OCI-LY7 (cell line): Measurements from ENCODE around the gene DHX15. TPM values are rescaled to one million over a fixed set of nuclear protein-coding genes. Genes with fewer than 3 reads are reported as not detected.

Source experiments
- BruUV-seq: library from RNA; stranded (reverse); fragments of 400-500 nt; replicated peaks from 2 replicates; lab custom pipeline; 2021; lab: Mats Ljungman, UMichigan
- CTCF ChIA-PET: fragments of 300-600 bp; sonication (Branson Sonifier 250); formaldehyde crosslinking; loops from one replicate; lab custom pipeline; 2022; ENCODE audit warnings: antibody characterized with exemption; ENCODE audit not compliant: unreplicated experiment; lab: Charles Lee
- POLR2A ChIA-PET: fragments of 300-600 bp; sonication (Branson Sonifier 250); formaldehyde crosslinking; loops from one replicate; lab custom pipeline; 2022; ENCODE audit warnings: antibody characterized with exemption; lab: Charles Lee
- DNase-seq: peaks from one replicate; pipeline ENCODE4 v3.0.0-alpha.2; 2015; ENCODE audit warnings: low spot score
- H2AFZ ChIP-seq: fragments of 200-600 bp; sonication (generic), shearing (Covaris generic); 2 replicates; pipeline ENCODE4 v1.6.1; 2014; ENCODE audit warnings: mild to moderate bottlenecking, antibody characterized with exemption, low read length, moderate library complexity
- H3K27ac ChIP-seq: fragments of 200-600 bp; sonication (generic); 2 replicates; pipeline ENCODE4 v1.5.1; 2014; ENCODE audit warnings: mixed run types, low read depth, mild to moderate bottlenecking, moderate library complexity, low read length, inconsistent platforms; ENCODE audit not compliant: poor library complexity, severe bottlenecking
- H3K36me3 ChIP-seq: fragments of 200-600 bp; sonication (generic); 2 replicates; pipeline ENCODE4 v1.6.1; 2014; ENCODE audit warnings: mild to moderate bottlenecking, antibody characterized with exemption, low read length, moderate library complexity, mixed read lengths; ENCODE audit not compliant: insufficient read depth
- H3K4me1 ChIP-seq: fragments of 200-600 bp; sonication (generic); 2 replicates; pipeline ENCODE4 v1.5.1; 2014; ENCODE audit warnings: mild to moderate bottlenecking, low read length; ENCODE audit not compliant: insufficient read depth, poor library complexity, severe bottlenecking
- H3K4me2 ChIP-seq: fragments of 200-600 bp; sonication (generic); 2 replicates; pipeline ENCODE4 v1.6.1; 2014; ENCODE audit warnings: mild to moderate bottlenecking, low read length
- H3K4me3 ChIP-seq: fragments of 200-600 bp; sonication (generic); 2 replicates; pipeline ENCODE4 v1.5.1; 2014; ENCODE audit warnings: mild to moderate bottlenecking, low read depth, low read length; ENCODE audit not compliant: poor library complexity, severe bottlenecking
- H3K79me2 ChIP-seq: fragments of 200-600 bp; sonication (generic); 2 replicates; pipeline ENCODE4 v1.6.1; 2016; ENCODE audit warnings: low read depth, mild to moderate bottlenecking, low read length, moderate library complexity, mixed read lengths; ENCODE audit not compliant: insufficient read depth
- H3K9me2 ChIP-seq: fragments of 200-600 bp; sonication (generic); 2 replicates; pipeline ENCODE4 v1.6.1; 2016; ENCODE audit warnings: mild to moderate bottlenecking, low read length, mixed read lengths; ENCODE audit not compliant: insufficient read depth
- H3K9me3 ChIP-seq: fragments of 200-600 bp; sonication (generic); 2 replicates; pipeline ENCODE4 v1.6.1; 2014; ENCODE audit warnings: mild to moderate bottlenecking, mixed run types, low read length, mixed read lengths
- H4K20me1 ChIP-seq: fragments of 200-600 bp; sonication (generic); 2 replicates; pipeline ENCODE4 v1.6.1; 2014; ENCODE audit warnings: mild to moderate bottlenecking, antibody characterized with exemption, low read length, moderate library complexity, mixed read lengths; ENCODE audit not compliant: insufficient read depth
- CTCF ChIP-seq: fragments of 200-600 bp; sonication (generic); conservative IDR thresholded peaks from 2 replicates; pipeline ENCODE4 v1.5.1; 2014; ENCODE audit warnings: mild to moderate bottlenecking, antibody characterized with exemption, low read length, moderate library complexity, mixed read lengths
- EZH2phosphoT487 ChIP-seq: fragments of 200-600 bp; sonication (generic); IDR thresholded peaks from 2 replicates; pipeline ENCODE4 v1.6.1; 2018; ENCODE audit warnings: low read depth, borderline replicate concordance, mild to moderate bottlenecking, mixed run types, antibody characterized with exemption, low read length, moderate library complexity, mixed read lengths
- intact Hi-C: fragments of 100-400 bp; cut with micrococcal nuclease; formaldehyde crosslinking; loops from one replicate; pipeline ENCODE4 v1.10.0; 2022; ENCODE audit not compliant: unreplicated experiment
- total RNA-seq, 2 experiments: library from RNA; depleted of rRNA in 1 of 2; stranded (reverse); fragments of >200 nt in 1 of 2; shearing (Covaris generic) in 1 of 2; gene quantifications; 2 replicates each; pipeline ENCODE4 v1.2.3, GENCODE V29; 2014 to 2022

The DHX15 gene
- total RNA-seq, 2 experiments from 2014 or later = 189 to 237 TPM

- intact Hi-C loops = no loop called here
- Histone ChIP-seq H4K20me1 (no peaks in the 10 kb centered on the region), H3K36me3 (no peaks in the 10 kb centered on the region), H2AFZ (no peak overlapping the region), H3K4me2 (no peak overlapping the region), H3K9me3 (no peaks in the 10 kb centered on the region), H3K9me2 (no peaks in the 10 kb centered on the region), H3K27ac (no peak overlapping the region), H3K4me3 (no peak overlapping the region), H3K79me2 (no peaks in the 10 kb centered on the region), H3K4me1 (no peaks in the 10 kb centered on the region)
- DNase-seq = no peak
- no peak for TF ChIP-seq EZH2phosphoT487
- no peak for TF ChIP-seq CTCF
- CTCF ChIA-PET = no interaction called here
- no TSS peak for BruUV-seq
- POLR2A ChIA-PET = no interaction called here
These were observed 89.0 kb downstream of the DHX15 start for GRCh38 chr4:24495388-24495787.

- no peaks in the 10 kb centered on the region for H3K4me1 ChIP-seq
- no peaks in the 10 kb centered on the region for H3K36me3 ChIP-seq
- no peak overlapping the region for H3K4me3 ChIP-seq
- TF ChIP-seq CTCF = no peak
- no peak for TF ChIP-seq EZH2phosphoT487
- no peak overlapping the region for H3K27ac ChIP-seq
- H3K9me3 ChIP-seq = no peaks in the 10 kb centered on the region
- no peaks in the 10 kb centered on the region for H4K20me1 ChIP-seq
- H3K79me2 ChIP-seq = no peaks in the 10 kb centered on the region
- BruUV-seq = no TSS peak
- H3K9me2 ChIP-seq = no peaks in the 10 kb centered on the region
- intact Hi-C loops = loop anchor here (10.0 kb wide), 1 partner anchor 495 kb away; no protein-coding TSS in a partner anchor
- ChIA-PET CTCF (interaction anchor here (0.6 kb wide), 1 partner anchor 655 kb away, joined by 3 read pairs; no protein-coding TSS in a partner anchor), POLR2A (no interaction called here)
- H3K4me2 ChIP-seq = no peak overlapping the region
- H2AFZ ChIP-seq = no peak overlapping the region
- DNase-seq = no peak
These were observed 94.5 kb downstream of the DHX15 start for GRCh38 chr4:24489870-24490269.

DNA sequence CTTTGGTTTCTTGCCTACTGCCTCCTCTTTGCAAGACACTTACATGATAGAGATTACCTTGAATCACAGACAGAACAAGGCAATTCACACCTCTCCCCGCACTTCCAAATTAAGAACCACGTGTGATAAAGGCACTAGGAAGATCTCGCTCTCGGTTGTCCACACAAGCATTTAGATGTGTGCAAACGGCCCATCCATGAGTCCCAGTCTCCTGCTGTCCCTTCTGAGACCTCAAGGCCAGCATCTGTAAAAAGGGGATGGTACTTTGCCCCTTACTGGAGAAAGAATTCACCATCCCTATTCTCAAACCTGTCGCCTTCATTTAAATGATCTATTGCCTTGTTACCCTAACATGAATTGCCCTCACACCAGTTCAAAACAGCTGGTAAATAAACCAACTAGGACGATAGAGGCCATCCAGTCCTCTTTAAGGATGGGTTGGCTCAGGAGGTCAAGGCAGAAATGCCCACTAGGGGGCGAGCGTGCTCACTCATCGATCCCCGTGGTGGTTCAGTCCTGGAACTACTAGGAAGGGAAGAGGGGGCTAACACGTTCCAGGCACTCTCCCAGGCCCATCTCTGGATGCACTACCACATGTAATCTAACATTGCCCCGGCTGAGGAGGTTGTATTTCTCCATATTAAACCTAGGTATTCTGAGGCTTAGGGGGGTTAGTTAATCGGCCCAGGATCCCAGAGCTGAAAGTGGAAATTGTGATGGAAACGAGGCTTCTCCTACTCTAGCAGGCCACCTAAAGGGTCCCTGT lies 95.8 kb downstream of the DHX15 start:
- no peak overlapping the region for H3K4me3 ChIP-seq
- H3K9me2 ChIP-seq = no peaks in the 10 kb centered on the region
- POLR2A ChIA-PET = no interaction called here
- intact Hi-C loops = loop anchor here (1.0 to 10.0 kb wide), 2 partner anchors 199 to 496 kb away; no protein-coding TSS in a partner anchor
- TF ChIP-seq EZH2phosphoT487 = no peak
- peak; percentile 95 for TF ChIP-seq CTCF
- H3K27ac ChIP-seq = no peak overlapping the region
- BruUV-seq = no TSS peak
- no peak overlapping the region for H3K4me2 ChIP-seq
- H3K9me3 ChIP-seq = no peaks in the 10 kb centered on the region
- H2AFZ ChIP-seq = no peak overlapping the region
- no peaks in the 10 kb centered on the region for H4K20me1 ChIP-seq
- H3K79me2 ChIP-seq = no peaks in the 10 kb centered on the region
- CTCF ChIA-PET = no interaction called here
- H3K36me3 ChIP-seq = no peaks in the 10 kb centered on the region
- no peaks in the 10 kb centered on the region for H3K4me1 ChIP-seq
- peak; percentile 62 for DNase-seq
